Measurements from ENCODE around the gene KMT2D. TPM values are rescaled to one million over a fixed set of nuclear protein-coding genes. Genes with fewer than 3 reads are reported as not detected.
A peak's percentile ranks its signal among the peaks of the same experiment; 100 is the strongest.

KMT2D gene
- total RNA-seq, 1 donor from 2014 or later, result 86.9 TPM

GRCh38 chr12:49058366-49059044 is 2.1 kb downstream of the KMT2D start:
- peaks cover 41% of the 10 kb centered on the region for H3K4me1 ChIP-seq (ENCODE audit: insufficient read depth, low read length)
- H3K27ac Mint-ChIP-seq (ENCODE audit: unreplicated experiment), result peak overlapping the region; percentile 94
- H3K9me3 Mint-ChIP-seq (ENCODE audit: unreplicated experiment), result no peaks in the 10 kb centered on the region
- TF ChIP-seq EZH2 (IDR thresholded peaks at IDR 0.05; ENCODE audit: insufficient read depth, low read length) (no peak), CTCF (IDR thresholded peaks at IDR 0.05; ENCODE audit: insufficient read depth, low read depth, low read length) (no peak)
- no peaks in the 10 kb centered on the region for H3K9me3 ChIP-seq (ENCODE audit: insufficient read depth, low read depth, low read length)
- H3K4me3 ChIP-seq (ENCODE audit: insufficient read depth, low read depth, low read length), result peak overlapping the region; percentile 92
- peaks cover 33% of the 10 kb centered on the region for H3K4me1 Mint-ChIP-seq (ENCODE audit: low read depth, unreplicated experiment)
- no peaks in the 10 kb centered on the region for H3K27me3 Mint-ChIP-seq (ENCODE audit: low read depth, unreplicated experiment)
- H3K9ac ChIP-seq (ENCODE audit: low read length), result peak overlapping the region; percentile 97
- DNase-seq (ENCODE audit: low read depth) (no peak), FAIRE-seq (no peak)
- no peaks in the 10 kb centered on the region for H3K27me3 ChIP-seq (ENCODE audit: insufficient read depth, low read length)
- peaks cover 17% of the 10 kb centered on the region for H3K36me3 ChIP-seq (ENCODE audit: insufficient read depth, low read length)
- H3K4me3 Mint-ChIP-seq (ENCODE audit: unreplicated experiment), result peak overlapping the region; percentile 98
- H3K36me3 Mint-ChIP-seq (ENCODE audit: low read depth, unreplicated experiment), result peaks cover 14% of the 10 kb centered on the region
- H3K4me2 ChIP-seq (ENCODE audit: low read length), result peak overlapping the region; percentile 99
- H3K79me2 ChIP-seq (ENCODE audit: insufficient read depth, low read length), result peaks cover 79% of the 10 kb centered on the region
- H2AFZ ChIP-seq (ENCODE audit: low read depth, low read length), result no peak overlapping the region
- H4K20me1 ChIP-seq (ENCODE audit: insufficient read depth, low read length), result peaks cover 62% of the 10 kb centered on the region
- peak overlapping the region; percentile 98 for H3K27ac ChIP-seq (ENCODE audit: low read depth, low read length)

GRCh38 chr12:49057888-49058287 is 2.7 kb downstream of the KMT2D start:
- Histone ChIP-seq H3K4me2 (ENCODE audit: low read length) (peak overlapping the region; percentile 99), H3K27me3 (ENCODE audit: insufficient read depth, low read length) (no peaks in the 10 kb centered on the region), H3K4me3 (ENCODE audit: insufficient read depth, low read depth, low read length) (peak overlapping the region; percentile 92), H3K9ac (ENCODE audit: low read length) (peak overlapping the region; percentile 97), H3K79me2 (ENCODE audit: insufficient read depth, low read length) (peaks cover 85% of the 10 kb centered on the region), H3K36me3 (ENCODE audit: insufficient read depth, low read length) (peaks cover 23% of the 10 kb centered on the region), H4K20me1 (ENCODE audit: insufficient read depth, low read length) (peaks cover 68% of the 10 kb centered on the region), H3K9me3 (ENCODE audit: insufficient read depth, low read depth, low read length) (no peaks in the 10 kb centered on the region), H2AFZ (ENCODE audit: low read depth, low read length) (no peak overlapping the region), H3K4me1 (ENCODE audit: insufficient read depth, low read length) (peaks cover 41% of the 10 kb centered on the region), H3K27ac (ENCODE audit: low read depth, low read length) (no peak overlapping the region)
- Mint-ChIP-seq H3K36me3 (ENCODE audit: low read depth, unreplicated experiment) (peaks cover 14% of the 10 kb centered on the region), H3K27me3 (ENCODE audit: low read depth, unreplicated experiment) (no peaks in the 10 kb centered on the region), H3K4me3 (ENCODE audit: unreplicated experiment) (peak overlapping the region; percentile 98), H3K9me3 (ENCODE audit: unreplicated experiment) (no peaks in the 10 kb centered on the region), H3K4me1 (ENCODE audit: low read depth, unreplicated experiment) (peaks cover 33% of the 10 kb centered on the region), H3K27ac (ENCODE audit: unreplicated experiment) (peak overlapping the region; percentile 55)
- no peak for DNase-seq (ENCODE audit: low read depth)
- FAIRE-seq, result no peak
- no peak for TF ChIP-seq CTCF (IDR thresholded peaks at IDR 0.05; ENCODE audit: insufficient read depth, low read depth, low read length)

All from astrocyte (in vitro differentiated cells and primary cell).